HepG2 (cell line): Measurements from ENCODE around the gene FCER1G. TPM values are rescaled to one million over a fixed set of nuclear protein-coding genes. Genes with fewer than 3 reads are reported as not detected.
A peak's percentile ranks its signal among the peaks of the same experiment; 100 is the strongest.

Source experiments
- BHLHE40 ChIP-seq: IDR thresholded peaks from 2 replicates; pipeline ENCODE4 v1.6.1; 2011; ENCODE audit warnings: low read length, improper control_type of control experiment
- CEBPB ChIP-seq: IDR thresholded peaks from 2 replicates; pipeline ENCODE4 v1.6.1; 2011; ENCODE audit warnings: low read depth, low read length, improper control_type of control experiment, borderline replicate concordance
- CERS6 ChIP-seq: sonication (generic); formaldehyde crosslinking; IDR thresholded peaks from 2 replicates; pipeline ENCODE4 v1.5.0; 2020; ENCODE audit warnings: missing genetic modification reagents
- DDIT3 ChIP-seq: sonication (generic); formaldehyde crosslinking; IDR thresholded peaks from 2 replicates; pipeline ENCODE4 v1.4.0; 2020; ENCODE audit warnings: mild to moderate bottlenecking, missing genetic modification reagents
- FOXO1 ChIP-seq: sonication (generic); formaldehyde crosslinking; IDR thresholded peaks from 2 replicates; pipeline ENCODE4 v1.4.0; 2020; ENCODE audit warnings: missing genetic modification reagents
- GPN1 ChIP-seq: sonication (generic); formaldehyde crosslinking; IDR thresholded peaks from 2 replicates; pipeline ENCODE4 v1.5.1; 2020; ENCODE audit warnings: missing genetic modification reagents, borderline replicate concordance
- KLF16 ChIP-seq, 2 experiments: sonication (generic) in 1 of 2; formaldehyde crosslinking in 1 of 2; IDR thresholded peaks; 2 replicates each; pipeline versions ENCODE4 v1.6.1 to v1.8.0; 2016 to 2023; ENCODE audit warnings: missing genetic modification reagents in 2 of 2, missing compliant biosample characterization in 1 of 2
- PLSCR1 ChIP-seq: sonication (generic); formaldehyde crosslinking; IDR thresholded peaks from 2 replicates; pipeline ENCODE4 v1.5.0; 2020; ENCODE audit warnings: missing genetic modification reagents, mild to moderate bottlenecking, borderline replicate concordance
- RNF2 ChIP-seq: fragments of 450-650 bp; conservative IDR thresholded peaks from 2 replicates; pipeline ENCODE4 v1.6.1; 2016; ENCODE audit warnings: low read depth
- THRA ChIP-seq: sonication (generic); formaldehyde crosslinking; IDR thresholded peaks from 2 replicates; pipeline ENCODE4 v1.4.0; 2020; ENCODE audit warnings: missing genetic modification reagents, borderline replicate concordance
- TOPORS ChIP-seq: sonication (generic); formaldehyde crosslinking; IDR thresholded peaks from 2 replicates; pipeline ENCODE4 v1.8.0; 2023; ENCODE audit warnings: mild to moderate bottlenecking, missing genetic modification reagents
- ZBTB34 ChIP-seq: sonication (generic); formaldehyde crosslinking; IDR thresholded peaks from 2 replicates; pipeline ENCODE4 v1.8.0; 2022; ENCODE audit warnings: mild to moderate bottlenecking, missing genetic modification reagents
- ZBTB39 ChIP-seq: sonication (generic); formaldehyde crosslinking; IDR thresholded peaks from 2 replicates; pipeline ENCODE4 v1.5.0; 2020; ENCODE audit warnings: missing genetic modification reagents
- ZFP62 ChIP-seq: sonication (generic); formaldehyde crosslinking; IDR thresholded peaks from 2 replicates; pipeline ENCODE4 v1.4.0; 2020; ENCODE audit warnings: missing genetic modification reagents
- ZNF256 ChIP-seq: sonication (generic); formaldehyde crosslinking; conservative IDR thresholded peaks from 2 replicates; pipeline ENCODE4 v1.4.0; 2020; ENCODE audit warnings: missing genetic modification reagents
- ZNF558 ChIP-seq: sonication (generic); formaldehyde crosslinking; IDR thresholded peaks from 2 replicates; pipeline ENCODE4 v1.9.0; 2022; ENCODE audit warnings: mild to moderate bottlenecking, missing genetic modification reagents, borderline replicate concordance
- ZNF614 ChIP-seq: IDR thresholded peaks from 2 replicates; pipeline ENCODE4 v1.6.1; 2018; ENCODE audit warnings: missing biosample characterization, missing genetic modification reagents, inconsistent platforms, borderline replicate concordance
- ZNF704 ChIP-seq: sonication (generic); formaldehyde crosslinking; IDR thresholded peaks from 2 replicates; pipeline ENCODE4 v1.8.1; 2023; ENCODE audit warnings: mild to moderate bottlenecking, inconsistent platforms, moderate library complexity, missing genetic modification reagents, borderline replicate concordance
- ZNF883 ChIP-seq: sonication (generic); formaldehyde crosslinking; IDR thresholded peaks from 2 replicates; pipeline ENCODE4 v1.5.1; 2020; ENCODE audit warnings: mild to moderate bottlenecking, missing genetic modification reagents; ENCODE audit errors: not compliant biosample characterization
- polyA plus RNA-seq, 8 experiments: library from polyadenylated mRNA; depleted of rRNA in 3 of 8; stranded (reverse) in 7 of 8; unstranded in 1 of 8; fragments of >200 nt; fragmentation: Illumina TruSeq in 4 of 8; extraction: Trizol in 4 of 8; gene quantifications; 2 replicates each; pipeline versions ENCODE4 v1.2.1 to v1.2.3, GENCODE V29; 2011 to 2016; ENCODE audit warnings: low read depth in 4 of 8, missing spikeins in 1 of 8, mixed read lengths in 1 of 8; ENCODE audit not compliant: insufficient read depth in 1 of 8
- total RNA-seq, 5 experiments: library from RNA; depleted of rRNA; stranded (reverse); fragments of >200 nt; fragmentation: Illumina TruSeq; extraction: Trizol; gene quantifications; 2 replicates each; pipeline ENCODE4 v1.2.3, GENCODE V29; 2016; ENCODE audit warnings: low read depth in 1 of 5

Gene FCER1G
- total and polyA plus RNA-seq, 2 of the 13 experiments (the other 11 are each of a cell fraction or from before 2014, with no cell fraction given): 1.3 to 6.4 TPM

GRCh38 chr1:161177112-161177935, 37.8 kb upstream of the FCER1G start, which contains the start of gene B4GALT3 (continued):
- TF ChIP-seq KLF16 (CRISPR knock-in tag; IDR thresholded peaks at IDR 0.05) (peak in 1 of 2 experiments; percentile 82; a peak in 1 of 4 replicates), FOXO1 (CRISPR knock-in tag) (peak; percentile 17; the same call in 1 of the 2 replicates), DDIT3 (CRISPR knock-in tag) (no peak), ZBTB39 (CRISPR knock-in tag) (no peak), RNF2 (peak; percentile 79; the same call in 1 of the 2 replicates), CEBPB (no peak), PLSCR1 (CRISPR knock-in tag) (no peak), ZNF704 (CRISPR knock-in tag) (0 out of 2 replicates have a peak, but pooled peaks have one; percentile 8), ZBTB34 (CRISPR knock-in tag) (no peak), TOPORS (CRISPR knock-in tag) (no peak), GPN1 (CRISPR knock-in tag) (no peak), ZNF558 (CRISPR knock-in tag) (peak; percentile 77; the same call in 1 of the 2 replicates), ZNF614 (CRISPR knock-in tag) (0 out of 2 replicates have a peak, but pooled peaks have one; percentile 57), ZNF883 (peak; percentile 85), ZFP62 (CRISPR knock-in tag) (no peak), BHLHE40 (no peak), THRA (CRISPR knock-in tag) (peak; percentile 19), CERS6 (CRISPR knock-in tag) (no peak), ZNF256 (CRISPR knock-in tag) (0 out of 2 replicates have a peak, but pooled peaks have one; percentile 69)
